ENCODE measurements around the gene C3. TPM values are rescaled to one million over a fixed set of nuclear protein-coding genes. Genes with fewer than 3 reads are reported as not detected.

Gene C3
- total and polyA plus RNA-seq, 2 of the 13 experiments (the other 11 are each of a cell fraction or from before 2014, with no cell fraction given), result 1,455 to 6,272 TPM

- TF ChIP-seq, protein P1, sequence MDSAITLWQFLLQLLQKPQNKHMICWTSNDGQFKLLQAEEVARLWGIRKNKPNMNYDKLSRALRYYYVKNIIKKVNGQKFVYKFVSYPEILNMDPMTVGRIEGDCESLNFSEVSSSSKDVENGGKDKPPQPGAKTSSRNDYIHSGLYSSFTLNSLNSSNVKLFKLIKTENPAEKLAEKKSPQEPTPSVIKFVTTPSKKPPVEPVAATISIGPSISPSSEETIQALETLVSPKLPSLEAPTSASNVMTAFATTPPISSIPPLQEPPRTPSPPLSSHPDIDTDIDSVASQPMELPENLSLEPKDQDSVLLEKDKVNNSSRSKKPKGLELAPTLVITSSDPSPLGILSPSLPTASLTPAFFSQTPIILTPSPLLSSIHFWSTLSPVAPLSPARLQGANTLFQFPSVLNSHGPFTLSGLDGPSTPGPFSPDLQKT (CRISPR knock-in tag; IDR thresholded peaks at IDR 0.05; ENCODE audit: borderline replicate concordance), result no peak
- no peak for TF ChIP-seq AGO2 (optimal IDR thresholded peaks at IDR 0.05; ENCODE audit: low read depth, low read length)
- TF ChIP-seq CHD4 (IDR thresholded peaks at IDR 0.05; ENCODE audit: borderline replicate concordance, low read length), result no peak
- peak; percentile 93 for TF ChIP-seq ZGPAT (CRISPR knock-in tag; IDR thresholded peaks at IDR 0.05)
- TF ChIP-seq MIER2 (CRISPR knock-in tag; IDR thresholded peaks at IDR 0.05), result peak; percentile 72
- peak; percentile 89 for TF ChIP-seq ZSCAN25 (CRISPR knock-in tag; IDR thresholded peaks at IDR 0.05)
- peak; percentile 99 for TF ChIP-seq ZBTB7A (CRISPR knock-in tag; IDR thresholded peaks at IDR 0.05)
- no peak for TF ChIP-seq SP2 (CRISPR knock-in tag; IDR thresholded peaks at IDR 0.05)
- TF ChIP-seq ZNF607 (CRISPR knock-in tag; IDR thresholded peaks at IDR 0.05; ENCODE audit: borderline replicate concordance), result no peak
- TF ChIP-seq ZSCAN30 (CRISPR knock-in tag; IDR thresholded peaks at IDR 0.05), result no peak
- TF ChIP-seq, protein P2, sequence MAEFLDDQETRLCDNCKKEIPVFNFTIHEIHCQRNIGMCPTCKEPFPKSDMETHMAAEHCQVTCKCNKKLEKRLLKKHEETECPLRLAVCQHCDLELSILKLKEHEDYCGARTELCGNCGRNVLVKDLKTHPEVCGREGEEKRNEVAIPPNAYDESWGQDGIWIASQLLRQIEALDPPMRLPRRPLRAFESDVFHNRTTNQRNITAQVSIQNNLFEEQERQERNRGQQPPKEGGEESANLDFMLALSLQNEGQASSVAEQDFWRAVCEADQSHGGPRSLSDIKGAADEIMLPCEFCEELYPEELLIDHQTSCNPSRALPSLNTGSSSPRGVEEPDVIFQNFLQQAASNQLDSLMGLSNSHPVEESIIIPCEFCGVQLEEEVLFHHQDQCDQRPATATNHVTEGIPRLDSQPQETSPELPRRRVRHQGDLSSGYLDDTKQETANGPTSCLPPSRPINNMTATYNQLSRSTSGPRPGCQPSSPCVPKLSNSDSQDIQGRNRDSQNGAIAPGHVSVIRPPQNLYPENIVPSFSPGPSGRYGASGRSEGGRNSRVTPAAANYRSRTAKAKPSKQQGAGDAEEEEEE (CRISPR knock-in tag; IDR thresholded peaks at IDR 0.05; ENCODE audit: borderline replicate concordance), result no peak
- TF ChIP-seq, protein P3, sequence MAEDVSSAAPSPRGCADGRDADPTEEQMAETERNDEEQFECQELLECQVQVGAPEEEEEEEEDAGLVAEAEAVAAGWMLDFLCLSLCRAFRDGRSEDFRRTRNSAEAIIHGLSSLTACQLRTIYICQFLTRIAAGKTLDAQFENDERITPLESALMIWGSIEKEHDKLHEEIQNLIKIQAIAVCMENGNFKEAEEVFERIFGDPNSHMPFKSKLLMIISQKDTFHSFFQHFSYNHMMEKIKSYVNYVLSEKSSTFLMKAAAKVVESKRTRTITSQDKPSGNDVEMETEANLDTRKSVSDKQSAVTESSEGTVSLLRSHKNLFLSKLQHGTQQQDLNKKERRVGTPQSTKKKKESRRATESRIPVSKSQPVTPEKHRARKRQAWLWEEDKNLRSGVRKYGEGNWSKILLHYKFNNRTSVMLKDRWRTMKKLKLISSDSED (CRISPR knock-in tag; IDR thresholded peaks at IDR 0.05), result no peak
- TF ChIP-seq NAIF1 (CRISPR knock-in tag; IDR thresholded peaks at IDR 0.05; ENCODE audit: borderline replicate concordance), result no peak
- no peak for TF ChIP-seq DNMT1 (CRISPR knock-in tag; IDR thresholded peaks at IDR 0.05)
- TF ChIP-seq HNF1A (IDR thresholded peaks at IDR 0.05; ENCODE audit: low read depth), result no peak
- peak; percentile 71; the same call in 1 of the 2 replicates for TF ChIP-seq HNF1A (CRISPR knock-in tag; IDR thresholded peaks at IDR 0.05; ENCODE audit: borderline replicate concordance)
- peak; percentile 90 for TF ChIP-seq RBFOX2 (IDR thresholded peaks at IDR 0.05; ENCODE audit: low read depth, low read length)
- TF ChIP-seq ZNF850 (CRISPR knock-in tag; conservative IDR thresholded peaks at IDR 0.05), result no peak
- peak; percentile 84 for TF ChIP-seq MED1 (CRISPR knock-in tag; IDR thresholded peaks at IDR 0.05)
- no peak for TF ChIP-seq TSC22D2 (CRISPR knock-in tag; IDR thresholded peaks at IDR 0.05; ENCODE audit: borderline replicate concordance)
Observed at GRCh38 chr19:6753178-6754031, 33.0 kb upstream of the C3 start (continued).
